K562 (cell line): ENCODE results near the gene CNGA1. TPM values are rescaled to one million over a fixed set of nuclear protein-coding genes. Genes with fewer than 3 reads are reported as not detected.
"Not testable (repeated sequence)": the region's sequence is repeated elsewhere in the genome, so short reads cannot be mapped to it uniquely, and the experiment has no call there.

ENCODE experiments used
- ATAC-seq: fragments of 200-7000 bp; cut with Tn5 transposase; 3 replicates; pipeline ENCODE4 v1.9.1; 2020; ENCODE audit warnings: moderate library complexity
- BruUV-seq: library from RNA; stranded (reverse); fragments of 400-500 nt; replicated peaks from 2 replicates; lab custom pipeline; 2021; lab: Mats Ljungman, UMichigan
- CTCF ChIA-PET: fragments of 300-600 bp; formaldehyde crosslinking; extraction: SDS; loops from one replicate; lab custom pipeline; 2021; ENCODE audit warnings: low intra/inter-chr PET ratio; lab: Yijun Ruan, JAX
- POLR2A ChIA-PET: fragments of 300-600, 350-650 bp; sonication (Branson Sonifier 250); formaldehyde crosslinking; extraction: SDS; loops from one replicate; lab custom pipeline; 2021; ENCODE audit warnings: antibody characterized with exemption, inconsistent platforms; lab: Yijun Ruan, JAX
- DNase-seq, 4 experiments: peaks; one replicate each; pipeline versions ENCODE4 v3.0.0 to v3.0.0-alpha.2; 2011 to 2018; ENCODE audit warnings: low spot score in 3 of 4, mixed read lengths in 3 of 4; ENCODE audit errors: extremely low read depth in 1 of 4
- FAIRE-seq: peaks from 2 replicates; lab custom pipeline; 2011; peaks lifted over from hg19 to GRCh38; lab: Jason Lieb, UNC
- H2AFZ ChIP-seq: 2 replicates; pipeline ENCODE4 v1.6.0; 2011; ENCODE audit warnings: low read depth, low read length, control low read depth, inconsistent platforms
- H3K27ac ChIP-seq: fragments of 200-600 bp; 3 replicates; pipeline ENCODE4 v1.8.0; 2011; ENCODE audit warnings: low read depth, mild to moderate bottlenecking, control low read depth, inconsistent platforms, low read length, moderate library complexity, mixed read lengths; ENCODE audit errors: extremely low read depth
- H3K27me3 ChIP-seq, 2 experiments: fragments of 300-600 bp in 1 of 2; 2 replicates in 1 of 2; 3 replicates in 1 of 2; pipeline versions ENCODE4 v1.6.0 to v1.8.0; 2011; ENCODE audit warnings: inconsistent platforms in 2 of 2, low read length in 2 of 2, mild to moderate bottlenecking in 1 of 2, mixed read lengths in 1 of 2, moderate library complexity in 1 of 2; ENCODE audit not compliant: control insufficient read depth in 2 of 2, insufficient read depth in 2 of 2
- H3K36me3 ChIP-seq: fragments of 300-600 bp; 3 replicates; pipeline ENCODE4 v1.8.0; 2011; ENCODE audit warnings: mild to moderate bottlenecking, low read length, inconsistent platforms; ENCODE audit not compliant: control insufficient read depth, insufficient read depth
- H3K4me1 ChIP-seq, 2 experiments: fragments of 200-600 bp in 1 of 2; replicated peaks in 1 of 2; 2 replicates in 1 of 2; 3 replicates in 1 of 2; pipeline versions ENCODE4 v1.5.1 to v1.8.0; 2011; ENCODE audit warnings: inconsistent platforms in 2 of 2, low read length in 2 of 2, mild to moderate bottlenecking in 1 of 2, mixed read lengths in 1 of 2, moderate library complexity in 1 of 2; ENCODE audit not compliant: control insufficient read depth in 2 of 2, insufficient read depth in 2 of 2
- H3K4me2 ChIP-seq: 2 replicates; pipeline ENCODE4 v1.6.1; 2011; ENCODE audit warnings: low read length, control low read depth, inconsistent platforms, mixed read lengths; ENCODE audit not compliant: insufficient read depth
- H3K4me3 ChIP-seq: fragments of 200-600 bp; sonication (generic), shearing (Covaris generic); 2 replicates; pipeline ENCODE4 v1.5.1; 2016; ENCODE audit warnings: control low read depth, inconsistent platforms
- H3K79me2 ChIP-seq: fragments of 200-600 bp; 3 replicates; pipeline ENCODE4 v1.8.0; 2011; ENCODE audit warnings: low read length, inconsistent platforms; ENCODE audit not compliant: control insufficient read depth, insufficient read depth
- H3K9ac ChIP-seq, 2 experiments: 2 replicates each; pipeline versions ENCODE4 v1.6.0 to v1.6.1; 2011; ENCODE audit warnings: low read depth in 2 of 2, low read length in 2 of 2, control low read depth in 1 of 2, inconsistent platforms in 1 of 2, mild to moderate bottlenecking in 1 of 2, mixed read lengths in 1 of 2; ENCODE audit not compliant: insufficient read depth in 1 of 2
- H3K9me1 ChIP-seq: one replicate; pipeline ENCODE4 v1.6.0; 2011; ENCODE audit warnings: inconsistent platforms, mild to moderate bottlenecking, low read length, moderate library complexity; ENCODE audit not compliant: control insufficient read depth, insufficient read depth
- H3K9me3 ChIP-seq: replicated peaks from 2 replicates; pipeline ENCODE4 v1.5.1; 2011; ENCODE audit warnings: low read depth, low read length, inconsistent platforms; ENCODE audit not compliant: control insufficient read depth, insufficient read depth
- H4K20me1 ChIP-seq: replicated peaks from 2 replicates; pipeline ENCODE4 v1.6.1; 2011; ENCODE audit warnings: low read length, inconsistent platforms, mixed read lengths; ENCODE audit not compliant: control insufficient read depth, insufficient read depth
- RAD21 ChIP-seq, 2 experiments: fragments of 250-450 bp in 1 of 2; fragments of 450-650 bp in 1 of 2; sonication (Bioruptor Pico) in 1 of 2; formaldehyde crosslinking in 1 of 2; IDR thresholded peaks in 1 of 2; conservative IDR thresholded peaks in 1 of 2; 2 replicates each; pipeline versions ENCODE4 v1.4.0 to v1.8.0; 2020 to 2022; ENCODE audit warnings: mild to moderate bottlenecking in 2 of 2, moderate library complexity in 1 of 2
- SMC3 ChIP-seq: conservative IDR thresholded peaks from 2 replicates; pipeline ENCODE4 v1.6.1; 2011; ENCODE audit warnings: low read depth, low read length, improper control_type of control experiment; ENCODE audit not compliant: insufficient read depth
- WGBS: fragments of 100-300 bp; shearing (Covaris generic); methylation state at CpG from one replicate; pipeline ENCODE4 v1.1.6; 2016; ENCODE audit warnings: low coverage, mixed read lengths; ENCODE audit not compliant: insufficient coverage; ENCODE audit errors: missing lambda C conversion rate; 5-methylcytosine and 5-hydroxymethylcytosine counted together
- in situ Hi-C: fragments of 300-500 bp; cut with MboI; formaldehyde crosslinking; loops from 4 replicates; pipeline ENCODE4 v1.15.0; 2018; ENCODE audit warnings: inconsistent platforms, mixed read lengths
- intact Hi-C: fragments of 100-400 bp; cut with micrococcal nuclease; formaldehyde crosslinking; loops from 2 replicates; pipeline ENCODE4 v1.14.2; 2022
- polyA plus RNA-seq, 8 experiments: library from polyadenylated mRNA; depleted of rRNA in 4 of 8; stranded (reverse) in 5 of 8; unstranded in 3 of 8; fragments of >200 nt; fragmentation: Nextera tagmentation in 2 of 8; fragmentation: Illumina TruSeq in 1 of 8; extraction: Ambion mirVana in 2 of 8; extraction: Trizol in 1 of 8; gene quantifications; 2 replicates each; pipeline versions ENCODE4 v1.2.1 to v1.2.3, GENCODE V29; 2011 to 2014; ENCODE audit warnings: inconsistent platforms in 1 of 8, missing spikeins in 1 of 8
- total RNA-seq, 7 experiments: library from RNA; depleted of rRNA in 6 of 7; stranded (reverse); fragments of >200 nt in 6 of 7; fragmentation: Illumina TruSeq in 2 of 7; extraction: Trizol in 2 of 7; gene quantifications; 2 replicates each; pipeline versions ENCODE4 v1.2.1 to v1.2.3, GENCODE V29; 2011 to 2021; ENCODE audit warnings: low replicate concordance in 1 of 7
- TF ChIP-seq, protein P1 (sequence below), 3 experiments: IDR thresholded peaks in 2 of 3; conservative IDR thresholded peaks in 1 of 3; 2 replicates each; pipeline ENCODE4 v1.5.1; 2011 to 2012; ENCODE audit warnings: low read length in 3 of 3, mild to moderate bottlenecking in 3 of 3, control low read depth in 2 of 3, improper control_type of control experiment in 1 of 3, inconsistent platforms in 1 of 3, low read depth in 1 of 3, mixed read lengths in 1 of 3, moderate library complexity in 1 of 3; ENCODE audit not compliant: insufficient read depth in 2 of 3
- TF ChIP-seq, protein P2 (sequence below), 2 experiments: fragments of 450-650 bp; formaldehyde crosslinking in 1 of 2; IDR thresholded peaks; 2 replicates each; pipeline versions ENCODE4 v1.4.0 to v1.6.1; 2014 to 2020; ENCODE audit warnings: mild to moderate bottlenecking in 2 of 2, borderline replicate concordance in 1 of 2, low read depth in 1 of 2

The CNGA1 gene
- total and polyA plus RNA-seq, 9 of the 15 experiments (the other 6 are each of a cell fraction or from before 2014, with no cell fraction given), result 0.03 to 0.29 (median 0.04) TPM; not detected in 5

DNA sequence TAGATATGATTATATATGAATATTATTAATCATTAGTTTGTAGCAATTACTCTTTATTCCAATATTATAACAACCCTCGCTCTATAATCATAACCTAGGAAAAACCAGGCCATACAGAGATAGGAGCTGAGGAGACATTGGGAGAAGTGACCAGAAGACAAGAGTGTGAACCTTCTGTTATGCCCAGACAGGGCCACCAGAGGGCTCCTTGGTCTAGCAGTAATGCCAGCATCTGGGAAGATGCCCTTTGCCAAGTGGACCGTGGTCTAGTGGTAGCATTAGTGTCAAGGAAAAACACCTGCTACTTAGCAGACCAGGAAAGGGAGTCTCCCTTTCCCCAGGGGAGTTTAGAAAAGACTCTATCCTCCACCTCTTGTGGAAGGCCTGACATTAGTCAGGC lies 12.9 kb downstream of the CNGA1 start:
- whole genome bisulfite sequencing, result 10% methylated on average over 2 of the region's 2 CpGs
- TF ChIP-seq RAD21 (CRISPR knock-in tag; conservative IDR thresholded peaks at IDR 0.05 in 1 of 2, IDR thresholded peaks at IDR 0.05 in 1 of 2), result peak; percentile 39 to 63
- TF ChIP-seq, protein P1, sequence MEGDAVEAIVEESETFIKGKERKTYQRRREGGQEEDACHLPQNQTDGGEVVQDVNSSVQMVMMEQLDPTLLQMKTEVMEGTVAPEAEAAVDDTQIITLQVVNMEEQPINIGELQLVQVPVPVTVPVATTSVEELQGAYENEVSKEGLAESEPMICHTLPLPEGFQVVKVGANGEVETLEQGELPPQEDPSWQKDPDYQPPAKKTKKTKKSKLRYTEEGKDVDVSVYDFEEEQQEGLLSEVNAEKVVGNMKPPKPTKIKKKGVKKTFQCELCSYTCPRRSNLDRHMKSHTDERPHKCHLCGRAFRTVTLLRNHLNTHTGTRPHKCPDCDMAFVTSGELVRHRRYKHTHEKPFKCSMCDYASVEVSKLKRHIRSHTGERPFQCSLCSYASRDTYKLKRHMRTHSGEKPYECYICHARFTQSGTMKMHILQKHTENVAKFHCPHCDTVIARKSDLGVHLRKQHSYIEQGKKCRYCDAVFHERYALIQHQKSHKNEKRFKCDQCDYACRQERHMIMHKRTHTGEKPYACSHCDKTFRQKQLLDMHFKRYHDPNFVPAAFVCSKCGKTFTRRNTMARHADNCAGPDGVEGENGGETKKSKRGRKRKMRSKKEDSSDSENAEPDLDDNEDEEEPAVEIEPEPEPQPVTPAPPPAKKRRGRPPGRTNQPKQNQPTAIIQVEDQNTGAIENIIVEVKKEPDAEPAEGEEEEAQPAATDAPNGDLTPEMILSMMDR (IDR thresholded peaks at IDR 0.05 in 2 of 3, conservative IDR thresholded peaks at IDR 0.05 in 1 of 3; ENCODE audit: insufficient read depth in 2 of 3, low read depth in 1 of 3, low read length in 3 of 3), result peak; percentile 40 to 51 (median 49); a peak in 4 of 6 replicates
- TF ChIP-seq SMC3, result 0 out of 2 replicates have a peak, but pooled peaks have one; percentile 24
- TF ChIP-seq, protein P2, sequence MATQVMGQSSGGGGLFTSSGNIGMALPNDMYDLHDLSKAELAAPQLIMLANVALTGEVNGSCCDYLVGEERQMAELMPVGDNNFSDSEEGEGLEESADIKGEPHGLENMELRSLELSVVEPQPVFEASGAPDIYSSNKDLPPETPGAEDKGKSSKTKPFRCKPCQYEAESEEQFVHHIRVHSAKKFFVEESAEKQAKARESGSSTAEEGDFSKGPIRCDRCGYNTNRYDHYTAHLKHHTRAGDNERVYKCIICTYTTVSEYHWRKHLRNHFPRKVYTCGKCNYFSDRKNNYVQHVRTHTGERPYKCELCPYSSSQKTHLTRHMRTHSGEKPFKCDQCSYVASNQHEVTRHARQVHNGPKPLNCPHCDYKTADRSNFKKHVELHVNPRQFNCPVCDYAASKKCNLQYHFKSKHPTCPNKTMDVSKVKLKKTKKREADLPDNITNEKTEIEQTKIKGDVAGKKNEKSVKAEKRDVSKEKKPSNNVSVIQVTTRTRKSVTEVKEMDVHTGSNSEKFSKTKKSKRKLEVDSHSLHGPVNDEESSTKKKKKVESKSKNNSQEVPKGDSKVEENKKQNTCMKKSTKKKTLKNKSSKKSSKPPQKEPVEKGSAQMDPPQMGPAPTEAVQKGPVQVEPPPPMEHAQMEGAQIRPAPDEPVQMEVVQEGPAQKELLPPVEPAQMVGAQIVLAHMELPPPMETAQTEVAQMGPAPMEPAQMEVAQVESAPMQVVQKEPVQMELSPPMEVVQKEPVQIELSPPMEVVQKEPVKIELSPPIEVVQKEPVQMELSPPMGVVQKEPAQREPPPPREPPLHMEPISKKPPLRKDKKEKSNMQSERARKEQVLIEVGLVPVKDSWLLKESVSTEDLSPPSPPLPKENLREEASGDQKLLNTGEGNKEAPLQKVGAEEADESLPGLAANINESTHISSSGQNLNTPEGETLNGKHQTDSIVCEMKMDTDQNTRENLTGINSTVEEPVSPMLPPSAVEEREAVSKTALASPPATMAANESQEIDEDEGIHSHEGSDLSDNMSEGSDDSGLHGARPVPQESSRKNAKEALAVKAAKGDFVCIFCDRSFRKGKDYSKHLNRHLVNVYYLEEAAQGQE (IDR thresholded peaks at IDR 0.05; ENCODE audit: borderline replicate concordance), result peak; percentile 24; the same call in 1 of the 2 replicates
- TF ChIP-seq, protein P2 (CRISPR knock-in tag; IDR thresholded peaks at IDR 0.05; ENCODE audit: low read depth), result not testable (repeated sequence)
- H2AFZ ChIP-seq, H3K4me3 ChIP-seq, H3K27me3 ChIP-seq, H3K27ac ChIP-seq, H3K4me2 ChIP-seq, H3K79me2 ChIP-seq, H3K9me1 ChIP-seq, in situ Hi-C loops, ATAC-seq, FAIRE-seq, H3K9ac ChIP-seq, H3K4me1 ChIP-seq, H3K9me3 ChIP-seq, BruUV-seq, H3K36me3 ChIP-seq, H4K20me1 ChIP-seq: not testable (repeated sequence)
- ChIA-PET CTCF (interaction anchor here (1.2 to 2.6 kb wide), 2 partner anchors 83 to 138 kb away, joined by 4 to 6 read pairs; no protein-coding TSS in a partner anchor), POLR2A (interaction anchor here (0.5 to 1.0 kb wide), 4 partner anchors 12 to 418 kb away, joined by 3 read pairs; no protein-coding TSS in a partner anchor)
- peak in 1 of 4 experiments; percentile 23 for DNase-seq
- intact Hi-C loops, result loop anchor here (2.0 kb wide), 1 partner anchor 83 kb away; no protein-coding TSS in a partner anchor
